Liver (tissue), 9 donors: Measurements from ENCODE around the gene CLOCK. TPM values are rescaled to one million over a fixed set of nuclear protein-coding genes. Genes with fewer than 3 reads are reported as not detected.

Experiments
- DNase-seq: peaks from one replicate; pipeline ENCODE4 v3.0.0-alpha.2; 2017; ENCODE audit warnings: low spot score
- H3K27ac ChIP-seq, 2 donors: one replicate each; pipeline ENCODE4 v1.7.0; 2013; ENCODE audit warnings: inconsistent platforms in 2 of 2, low read length in 2 of 2, control low read depth in 1 of 2, low read depth in 1 of 2, mild to moderate bottlenecking in 1 of 2
- H3K27me3 ChIP-seq, 4 donors: one replicate each; pipeline versions ENCODE4 v1.6.1 to v1.7.0; 2013; ENCODE audit warnings: low read length in 3 of 4, inconsistent platforms in 1 of 4, mild to moderate bottlenecking in 1 of 4, moderate library complexity in 1 of 4; ENCODE audit not compliant: control insufficient read depth in 4 of 4, insufficient read depth in 4 of 4
- H3K36me3 ChIP-seq, 4 donors: one replicate each; pipeline versions ENCODE4 v1.6.1 to v1.7.0; 2013; ENCODE audit warnings: low read length in 3 of 4, mild to moderate bottlenecking in 3 of 4, low read depth in 1 of 4, moderate library complexity in 1 of 4; ENCODE audit not compliant: control insufficient read depth in 4 of 4, insufficient read depth in 3 of 4
- H3K4me1 ChIP-seq, 4 donors: one replicate each; pipeline versions ENCODE4 v1.6.1 to v1.7.0; 2013; ENCODE audit warnings: low read length in 3 of 4, mild to moderate bottlenecking in 3 of 4, moderate library complexity in 1 of 4; ENCODE audit not compliant: control insufficient read depth in 4 of 4, insufficient read depth in 4 of 4
- H3K4me3 ChIP-seq, 3 donors: one replicate each; pipeline versions ENCODE4 v1.6.1 to v1.7.0; 2013; ENCODE audit warnings: low read length in 3 of 3, control low read depth in 1 of 3, low read depth in 1 of 3, mild to moderate bottlenecking in 1 of 3
- H3K9ac ChIP-seq, 2 donors: one replicate each; pipeline ENCODE4 v1.7.0; 2013; ENCODE audit warnings: low read length in 2 of 2, mild to moderate bottlenecking in 2 of 2, moderate library complexity in 2 of 2, control low read depth in 1 of 2, low read depth in 1 of 2
- H3K9me3 ChIP-seq, 4 donors: one replicate each; pipeline versions ENCODE4 v1.6.1 to v1.7.0; 2013; ENCODE audit warnings: low read length in 3 of 4; ENCODE audit not compliant: control insufficient read depth in 4 of 4
- CTCF ChIP-seq: fragments of 150-350 bp; IDR thresholded peaks from 2 replicates; pipeline ENCODE4 v1.5.1; 2017; ENCODE audit warnings: improper control_type of control experiment, low read depth, low read length; ENCODE audit not compliant: missing input control
- FOXA1 ChIP-seq: IDR thresholded peaks from 2 replicates; pipeline ENCODE4 v1.6.1; 2016; ENCODE audit warnings: antibody characterized with exemption
- HNF4A ChIP-seq, 2 donors: conservative IDR thresholded peaks; 2 replicates each; pipeline ENCODE4 v1.6.1; 2016; ENCODE audit warnings: antibody characterized with exemption in 2 of 2, mild to moderate bottlenecking in 2 of 2
- MAX ChIP-seq: IDR thresholded peaks from 2 replicates; pipeline ENCODE4 v1.6.1; 2016; ENCODE audit warnings: antibody characterized with exemption
- NR2F2 ChIP-seq: IDR thresholded peaks from 2 replicates; pipeline ENCODE4 v1.6.1; 2016; ENCODE audit warnings: antibody characterized with exemption
- RAD21 ChIP-seq, 2 donors: IDR thresholded peaks; 2 replicates each; pipeline ENCODE4 v1.6.1; 2016; ENCODE audit warnings: antibody characterized with exemption in 2 of 2, mild to moderate bottlenecking in 2 of 2
- RXRA ChIP-seq, 2 donors: IDR thresholded peaks; 2 replicates each; pipeline ENCODE4 v1.6.1; 2017 to 2018; ENCODE audit warnings: antibody characterized with exemption in 2 of 2, mild to moderate bottlenecking in 1 of 2
- TAF1 ChIP-seq: conservative IDR thresholded peaks from 2 replicates; pipeline ENCODE4 v1.6.1; 2016; ENCODE audit warnings: antibody characterized with exemption, mild to moderate bottlenecking
- YY1 ChIP-seq: IDR thresholded peaks from 2 replicates; pipeline ENCODE4 v1.6.1; 2016; ENCODE audit warnings: antibody characterized with exemption, mild to moderate bottlenecking
- ZBTB33 ChIP-seq: IDR thresholded peaks from 2 replicates; pipeline ENCODE4 v1.6.1; 2016; ENCODE audit warnings: antibody characterized with exemption
- WGBS: extraction: QIAGEN DNeasy Blood & Tissue Kit; methylation state at CpG from one replicate; pipeline ENCODE4 v1.1.7; 2013; 5-methylcytosine and 5-hydroxymethylcytosine counted together
- polyA plus RNA-seq, 2 donors: library from polyadenylated mRNA; stranded (reverse) in 1 of 2; unstranded in 1 of 2; fragments of 200-250 nt in 1 of 2; fragments of >200 nt in 1 of 2; fragmentation: Nextera tagmentation in 1 of 2; extraction: Ambion mirVana in 1 of 2; gene quantifications; one replicate each; pipeline versions ENCODE4 v1.2.1 to v1.2.3, GENCODE V29; 2013 to 2015
- total RNA-seq, 2 donors: library from RNA; depleted of rRNA; stranded (reverse); fragments of >200 nt; gene quantifications; one replicate each; pipeline ENCODE4 v1.2.3, GENCODE V29; 2014
- donor health status: healthy.
- donor health status: healthy.
- donor health status: healthy.
- donor health status: healthy.
- donor health status: healthy.

The CLOCK gene
- total and polyA plus RNA-seq, 4 donors, result 5.1 to 19.4 (median 6.1) TPM

- no peaks in the 10 kb centered on the region for H3K9me3 ChIP-seq
- no peak overlapping the region for H3K9ac ChIP-seq
- no peaks in the 10 kb centered on the region for H3K4me1 ChIP-seq
- no peak overlapping the region for H3K4me3 ChIP-seq
- no peak overlapping the region for H3K27ac ChIP-seq
- 85% methylated on average over 5 of the region's 5 CpGs for WGBS
- DNase-seq, result no peak
- TF ChIP-seq YY1 (no peak), RXRA (IDR thresholded peaks at IDR 0.05) (no peak), FOXA1 (no peak), RAD21 (IDR thresholded peaks at IDR 0.05) (no peak), NR2F2 (no peak)
- no peaks in the 10 kb centered on the region for H3K27me3 ChIP-seq
- H3K36me3 ChIP-seq, result peaks cover 10 to 40% (median 23%) of the 10 kb centered on the region in 4 donors
Observed at GRCh38 chr4:55437356-55437796, 109.3 kb downstream of the CLOCK start.

- no peaks in the 10 kb centered on the region for H3K9me3 ChIP-seq
- TF ChIP-seq FOXA1, result no peak
- TF ChIP-seq RAD21 (IDR thresholded peaks at IDR 0.05), result peak in 1 of 2 donors; percentile 10
- no peaks in the 10 kb centered on the region for H3K27me3 ChIP-seq
- peaks cover 8 to 33% (median 26%) of the 10 kb centered on the region in 4 donors for H3K36me3 ChIP-seq
- no peak for DNase-seq
- H3K4me1 ChIP-seq, result no peaks in the 10 kb centered on the region
- no peak overlapping the region for H3K9ac ChIP-seq
- WGBS, result 63% methylated on average over 3 of the region's 3 CpGs
- H3K27ac ChIP-seq, result no peak overlapping the region
- no peak overlapping the region for H3K4me3 ChIP-seq
Observed at GRCh38 chr4:55435141-55435841, 111.4 kb downstream of the CLOCK start.

GRCh38 chr4:55431710-55432336 lies 114.9 kb downstream of the CLOCK start:
- 65% methylated on average over 6 of the region's 6 CpGs for WGBS
- no peak for DNase-seq
- TF ChIP-seq NR2F2 (no peak), ZBTB33 (no peak), RAD21 (IDR thresholded peaks at IDR 0.05) (no peak), TAF1 (no peak), MAX (no peak), CTCF (no peak), HNF4A (conservative IDR thresholded peaks at IDR 0.05) (no peak)
- H3K4me1 ChIP-seq, result no peaks in the 10 kb centered on the region
- no peak overlapping the region for H3K27ac ChIP-seq
- no peaks in the 10 kb centered on the region for H3K27me3 ChIP-seq
- H3K9ac ChIP-seq, result no peak overlapping the region
- H3K9me3 ChIP-seq, result no peaks in the 10 kb centered on the region
- peaks cover 9 to 32% (median 28%) of the 10 kb centered on the region in 4 donors for H3K36me3 ChIP-seq
- no peak overlapping the region for H3K4me3 ChIP-seq
